GM12873 (cell line): ENCODE results near the gene DDAH1.

Experiments used
- TF ChIP-seq, protein P1 (sequence below): IDR thresholded peaks from 2 replicates; pipeline ENCODE4 v1.5.1; 2012; ENCODE audit warnings: low read depth, mild to moderate bottlenecking, moderate library complexity, low read length, control low read depth; ENCODE audit not compliant: insufficient read depth; ENCODE audit errors: missing control alignments

Gene DDAH1

GRCh38 chr1:85494904-85495266, 29.9 kb upstream of the DDAH1 start:
- TF ChIP-seq, protein P1, sequence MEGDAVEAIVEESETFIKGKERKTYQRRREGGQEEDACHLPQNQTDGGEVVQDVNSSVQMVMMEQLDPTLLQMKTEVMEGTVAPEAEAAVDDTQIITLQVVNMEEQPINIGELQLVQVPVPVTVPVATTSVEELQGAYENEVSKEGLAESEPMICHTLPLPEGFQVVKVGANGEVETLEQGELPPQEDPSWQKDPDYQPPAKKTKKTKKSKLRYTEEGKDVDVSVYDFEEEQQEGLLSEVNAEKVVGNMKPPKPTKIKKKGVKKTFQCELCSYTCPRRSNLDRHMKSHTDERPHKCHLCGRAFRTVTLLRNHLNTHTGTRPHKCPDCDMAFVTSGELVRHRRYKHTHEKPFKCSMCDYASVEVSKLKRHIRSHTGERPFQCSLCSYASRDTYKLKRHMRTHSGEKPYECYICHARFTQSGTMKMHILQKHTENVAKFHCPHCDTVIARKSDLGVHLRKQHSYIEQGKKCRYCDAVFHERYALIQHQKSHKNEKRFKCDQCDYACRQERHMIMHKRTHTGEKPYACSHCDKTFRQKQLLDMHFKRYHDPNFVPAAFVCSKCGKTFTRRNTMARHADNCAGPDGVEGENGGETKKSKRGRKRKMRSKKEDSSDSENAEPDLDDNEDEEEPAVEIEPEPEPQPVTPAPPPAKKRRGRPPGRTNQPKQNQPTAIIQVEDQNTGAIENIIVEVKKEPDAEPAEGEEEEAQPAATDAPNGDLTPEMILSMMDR = no peak

GRCh38 chr1:85494074-85494903, 29.3 kb upstream of the DDAH1 start:
- TF ChIP-seq, protein P1 = no peak

GRCh38 chr1:85490270-85490985, 25.5 kb upstream of the DDAH1 start:
- TF ChIP-seq, protein P1 = no peak

DNA sequence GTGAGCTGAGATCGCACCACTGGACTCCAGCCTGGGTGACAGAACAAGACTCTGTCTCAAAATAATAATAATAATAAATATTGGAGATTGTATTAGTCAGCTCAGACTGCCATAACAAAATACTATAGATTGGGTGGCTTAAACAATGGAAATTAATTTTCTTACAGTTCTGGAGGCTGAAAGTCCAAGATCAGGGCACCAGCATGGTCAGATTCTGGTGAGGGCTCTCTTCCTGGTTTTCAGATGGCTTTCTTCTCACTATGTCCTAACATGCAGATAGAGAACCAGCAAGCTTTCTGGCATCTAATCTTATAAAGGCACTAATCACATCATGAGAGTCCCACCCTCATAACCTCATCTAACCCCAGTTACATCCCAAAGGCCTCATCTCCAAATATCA, 23.2 kb upstream of the DDAH1 start:
- TF ChIP-seq, protein P1 = no peak

DNA sequence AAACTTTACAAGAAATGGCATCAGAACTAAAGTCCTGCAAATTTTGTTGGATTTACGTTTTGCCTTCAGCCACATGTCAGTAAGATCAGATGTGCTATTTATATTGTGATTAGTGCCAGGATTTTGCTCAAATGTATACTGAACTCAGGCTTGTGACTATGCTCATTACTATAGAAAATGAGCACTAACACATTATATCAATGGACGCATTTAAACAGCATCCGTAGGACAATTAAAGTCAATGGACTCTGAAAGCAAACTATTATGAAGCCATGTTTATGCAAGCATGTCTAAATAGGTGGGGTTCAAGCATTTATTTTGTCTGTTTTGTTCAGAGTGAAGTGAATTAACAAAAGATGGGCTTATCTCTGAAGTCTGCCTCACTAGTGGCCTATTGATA, 20.6 kb upstream of the DDAH1 start:
- TF ChIP-seq, protein P1 = no peak

DNA sequence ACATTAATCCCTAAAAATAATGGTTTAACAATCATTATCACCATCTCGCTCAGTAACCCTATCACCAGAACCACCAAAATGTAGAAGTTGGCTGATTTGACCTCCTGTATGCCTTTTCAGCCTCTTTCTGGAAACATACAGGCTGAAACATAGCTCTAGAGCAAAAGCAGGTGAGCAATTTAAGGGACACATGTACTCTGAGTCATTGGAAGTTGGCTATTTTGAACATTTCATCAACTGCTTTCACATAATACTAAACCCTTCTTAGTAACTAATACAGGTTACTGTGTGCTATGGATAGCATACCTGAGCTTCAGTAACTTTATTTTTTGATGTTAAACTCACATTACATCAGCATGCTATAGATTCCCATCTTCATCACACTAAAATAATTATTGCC, 19.8 kb upstream of the DDAH1 start:
- TF ChIP-seq, protein P1 = no peak

- TF ChIP-seq, protein P1 = no peak
Observed at GRCh38 chr1:85484264-85484663, 19.3 kb upstream of the DDAH1 start.
